HCT116 (cell line): ENCODE results near the gene GNPTAB. TPM values are rescaled to one million over a fixed set of nuclear protein-coding genes. Genes with fewer than 3 reads are reported as not detected.

Experiments
- ATAC-seq: fragments of 200-7000 bp; cut with Tn5 transposase; 2 replicates; pipeline ENCODE4 v1.9.1; 2020; ENCODE audit warnings: mild to moderate bottlenecking, moderate library complexity
- BruUV-seq: library from RNA; stranded (reverse); fragments of 400-500 nt; replicated peaks from 2 replicates; lab custom pipeline; 2021; lab: Mats Ljungman, UMichigan
- CTCF ChIA-PET: fragments of 300-600 bp; sonication (Branson Sonifier 250); formaldehyde crosslinking; loops from one replicate; lab custom pipeline; 2021; ENCODE audit warnings: antibody characterized with exemption; lab: Charles Lee
- POLR2A ChIA-PET: fragments of 300-600, 350-600 bp; sonication (Branson Sonifier 250); formaldehyde crosslinking; loops from one replicate; lab custom pipeline; 2021; ENCODE audit warnings: antibody characterized with exemption; lab: Charles Lee
- RAD21 ChIA-PET, 2 experiments: fragments of 300-600 bp; sonication (Branson Sonifier 250); formaldehyde crosslinking; loops; one replicate each; lab custom pipeline; 2023; ENCODE audit warnings: low total read pairs in 2 of 2; ENCODE audit not compliant: uncharacterized antibody in 2 of 2, unreplicated experiment in 2 of 2, low non-redundant PET in 1 of 2; lab: Charles Lee
- DNase-seq: peaks from one replicate; pipeline ENCODE4 v3.0.0-alpha.2; 2010; ENCODE audit warnings: low read depth, low spot score
- H2AFZ ChIP-seq: fragments of 200-600 bp; shearing (Covaris generic), sonication (generic); 2 replicates; pipeline ENCODE4 v1.6.1; 2017; ENCODE audit warnings: low read depth, mixed run types, mixed read lengths, antibody characterized with exemption, low read length; ENCODE audit not compliant: poor library complexity, severe bottlenecking
- H3K27ac ChIP-seq: 2 replicates; pipeline ENCODE4 v1.5.1; 2012; ENCODE audit warnings: low read depth, low read length
- H3K27me3 ChIP-seq: fragments of 200-600 bp; sonication (generic); 2 replicates; pipeline ENCODE4 v1.6.1; 2016; ENCODE audit warnings: mixed run types, low read length, mixed read lengths; ENCODE audit not compliant: insufficient read depth
- H3K36me3 ChIP-seq, 2 experiments: fragments of 200-500 bp in 1 of 2; fragments of 200-600 bp in 1 of 2; sonication (Bioruptor generic) in 1 of 2; sonication (generic) in 1 of 2; 2 replicates each; pipeline versions ENCODE4 v1.5.1 to v1.6.1; 2014 to 2016; ENCODE audit warnings: low read length in 2 of 2, inconsistent platforms in 1 of 2, mixed read lengths in 1 of 2, mixed run types in 1 of 2; ENCODE audit not compliant: insufficient read depth in 2 of 2, control insufficient read depth in 1 of 2
- H3K4me1 ChIP-seq, 2 experiments: fragments of 200-600 bp in 1 of 2; sonication (generic) in 1 of 2; 2 replicates each; pipeline versions ENCODE4 v1.5.1 to v1.6.1; 2012 to 2017; ENCODE audit warnings: low read length in 2 of 2, inconsistent platforms in 1 of 2, mild to moderate bottlenecking in 1 of 2, mixed read lengths in 1 of 2, mixed run types in 1 of 2, moderate library complexity in 1 of 2; ENCODE audit not compliant: insufficient read depth in 2 of 2, control insufficient read depth in 1 of 2
- H3K4me2 ChIP-seq: fragments of 200-600 bp; sonication (generic); 2 replicates; pipeline ENCODE4 v1.6.1; 2017; ENCODE audit warnings: mixed run types, low read length, mixed read lengths
- H3K4me3 ChIP-seq, 2 experiments: fragments of 200-600 bp in 1 of 2; sonication (generic) in 1 of 2; replicated peaks in 1 of 2; 2 replicates each; pipeline ENCODE4 v1.5.1; 2011 to 2016; ENCODE audit warnings: low read length in 2 of 2, control low read depth in 1 of 2, low read depth in 1 of 2, mild to moderate bottlenecking in 1 of 2, mixed read lengths in 1 of 2, mixed run types in 1 of 2
- H3K79me2 ChIP-seq: fragments of 200-600 bp; sonication (generic); 2 replicates; pipeline ENCODE4 v1.6.1; 2017; ENCODE audit warnings: mild to moderate bottlenecking, mixed run types, low read length, moderate library complexity, mixed read lengths; ENCODE audit not compliant: insufficient read depth
- H3K9ac ChIP-seq: fragments of 200-600 bp; sonication (generic); 2 replicates; pipeline ENCODE4 v1.6.1; 2016; ENCODE audit warnings: low read length, mixed read lengths
- H3K9me2 ChIP-seq: fragments of 200-600 bp; sonication (generic), shearing (Covaris generic); 2 replicates; pipeline ENCODE4 v1.6.1; 2017; ENCODE audit warnings: mixed run types, mild to moderate bottlenecking, moderate library complexity; ENCODE audit not compliant: insufficient read depth
- H3K9me3 ChIP-seq, 2 experiments: fragments of 200-500 bp in 1 of 2; fragments of 200-600 bp in 1 of 2; sonication (Bioruptor generic) in 1 of 2; sonication (generic) in 1 of 2; 2 replicates each; pipeline ENCODE4 v1.6.1; 2014 to 2017; ENCODE audit warnings: low read length in 2 of 2, mixed read lengths in 2 of 2, inconsistent platforms in 1 of 2, low read depth in 1 of 2, mild to moderate bottlenecking in 1 of 2, mixed run types in 1 of 2, moderate library complexity in 1 of 2; ENCODE audit not compliant: control insufficient read depth in 1 of 2, insufficient read depth in 1 of 2
- H4K20me1 ChIP-seq: fragments of 200-600 bp; sonication (generic), shearing (Covaris generic); 2 replicates; pipeline ENCODE4 v1.6.1; 2017; ENCODE audit warnings: mixed run types, mild to moderate bottlenecking, moderate library complexity; ENCODE audit not compliant: insufficient read depth
- CEBPB ChIP-seq: IDR thresholded peaks from 2 replicates; pipeline ENCODE4 v1.6.1; 2012; ENCODE audit warnings: low read depth
- EZH2 ChIP-seq: fragments of 200-600 bp; sonication (generic); IDR thresholded peaks from 2 replicates; pipeline ENCODE4 v1.6.1; 2017; ENCODE audit warnings: antibody characterized with exemption, mixed run types
- JUND ChIP-seq: IDR thresholded peaks from 2 replicates; pipeline ENCODE4 v1.6.1; 2012
- POLR2AphosphoS5 ChIP-seq: IDR thresholded peaks from 2 replicates; pipeline ENCODE4 v1.6.1; 2011; ENCODE audit warnings: mild to moderate bottlenecking, low read depth, low read length, moderate library complexity
- RAD21 ChIP-seq: IDR thresholded peaks from 2 replicates; pipeline ENCODE4 v1.6.1; 2012; ENCODE audit warnings: low read depth, mild to moderate bottlenecking
- SIN3A ChIP-seq: IDR thresholded peaks from 2 replicates; pipeline ENCODE4 v1.6.1; 2012; ENCODE audit warnings: low read depth
- SP1 ChIP-seq: IDR thresholded peaks from 2 replicates; pipeline ENCODE4 v1.6.1; 2012; ENCODE audit warnings: low read depth
- SRF ChIP-seq: IDR thresholded peaks from 2 replicates; pipeline ENCODE4 v1.6.1; 2012; ENCODE audit warnings: low read depth
- TCF7L2 ChIP-seq: IDR thresholded peaks from 2 replicates; pipeline ENCODE4 v1.7.0; 2011; ENCODE audit warnings: borderline replicate concordance, inconsistent platforms; ENCODE audit not compliant: insufficient read depth, insufficient read length; ENCODE audit errors: extremely low read depth
- ZFX ChIP-seq: fragments of 450-650 bp; IDR thresholded peaks from 2 replicates; pipeline ENCODE4 v1.6.1; 2017
- intact Hi-C: fragments of 100-400 bp; cut with micrococcal nuclease; formaldehyde crosslinking; loops from 2 replicates; pipeline ENCODE4 v1.10.0; 2022
- total RNA-seq: library from RNA; stranded (reverse); gene quantifications from one replicate; pipeline ENCODE4 v1.2.1, GENCODE V29; 2021; ENCODE audit not compliant: unreplicated experiment
- TF ChIP-seq, protein P1 (sequence below): IDR thresholded peaks from 2 replicates; pipeline ENCODE4 v1.6.1; 2011; ENCODE audit warnings: mild to moderate bottlenecking, low read length, moderate library complexity; ENCODE audit not compliant: insufficient replicate concordance; ENCODE audit errors: extremely low read depth
- TF ChIP-seq, protein P2 (sequence below): IDR thresholded peaks from 2 replicates; pipeline ENCODE4 v1.6.1; 2012; ENCODE audit warnings: low read depth

Gene GNPTAB
- total RNA-seq, 1 experiment from 2014 or later = 41.4 TPM

DNA sequence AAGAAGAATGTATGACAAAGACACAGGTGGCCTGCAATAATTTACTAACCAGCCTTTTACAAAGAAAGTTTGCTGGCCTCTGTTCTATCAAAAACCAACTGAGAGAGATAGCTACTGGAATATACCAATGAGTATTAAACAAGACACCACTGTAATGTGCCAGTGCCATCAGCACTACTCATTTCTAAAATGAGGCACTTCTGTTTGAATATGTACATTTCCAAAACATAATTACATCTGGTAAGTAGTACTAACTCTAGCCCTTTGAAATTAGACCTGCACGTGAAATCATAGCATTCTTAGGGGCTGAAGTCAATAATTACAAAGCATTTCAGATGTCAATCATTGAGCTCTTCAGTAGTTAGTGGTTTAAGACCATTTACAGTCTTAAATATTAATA, 84.6 kb downstream of the GNPTAB start:
- CTCF ChIA-PET = interaction anchor here (3.1 kb wide), 1 partner anchor 14 kb away, joined by 10 read pairs; no protein-coding TSS in a partner anchor

More for the DNA sequence above, 84.6 kb downstream of the GNPTAB start:
- Histone ChIP-seq H3K9me2 (no peaks in the 10 kb centered on the region), H3K27ac (no peak overlapping the region), H4K20me1 (no peaks in the 10 kb centered on the region)
- RAD21 ChIA-PET = no interaction called here
- TF ChIP-seq JUND (no peak), SRF (no peak), EZH2 (no peak), ZFX (no peak), POLR2AphosphoS5 (no peak), TCF7L2 (no peak), SP1 (no peak), RAD21 (no peak), SIN3A (no peak), CEBPB (no peak)
- TF ChIP-seq, protein P1, sequence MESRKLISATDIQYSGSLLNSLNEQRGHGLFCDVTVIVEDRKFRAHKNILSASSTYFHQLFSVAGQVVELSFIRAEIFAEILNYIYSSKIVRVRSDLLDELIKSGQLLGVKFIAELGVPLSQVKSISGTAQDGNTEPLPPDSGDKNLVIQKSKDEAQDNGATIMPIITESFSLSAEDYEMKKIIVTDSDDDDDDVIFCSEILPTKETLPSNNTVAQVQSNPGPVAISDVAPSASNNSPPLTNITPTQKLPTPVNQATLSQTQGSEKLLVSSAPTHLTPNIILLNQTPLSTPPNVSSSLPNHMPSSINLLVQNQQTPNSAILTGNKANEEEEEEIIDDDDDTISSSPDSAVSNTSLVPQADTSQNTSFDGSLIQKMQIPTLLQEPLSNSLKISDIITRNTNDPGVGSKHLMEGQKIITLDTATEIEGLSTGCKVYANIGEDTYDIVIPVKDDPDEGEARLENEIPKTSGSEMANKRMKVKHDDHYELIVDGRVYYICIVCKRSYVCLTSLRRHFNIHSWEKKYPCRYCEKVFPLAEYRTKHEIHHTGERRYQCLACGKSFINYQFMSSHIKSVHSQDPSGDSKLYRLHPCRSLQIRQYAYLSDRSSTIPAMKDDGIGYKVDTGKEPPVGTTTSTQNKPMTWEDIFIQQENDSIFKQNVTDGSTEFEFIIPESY = no peak
- TF ChIP-seq, protein P2, sequence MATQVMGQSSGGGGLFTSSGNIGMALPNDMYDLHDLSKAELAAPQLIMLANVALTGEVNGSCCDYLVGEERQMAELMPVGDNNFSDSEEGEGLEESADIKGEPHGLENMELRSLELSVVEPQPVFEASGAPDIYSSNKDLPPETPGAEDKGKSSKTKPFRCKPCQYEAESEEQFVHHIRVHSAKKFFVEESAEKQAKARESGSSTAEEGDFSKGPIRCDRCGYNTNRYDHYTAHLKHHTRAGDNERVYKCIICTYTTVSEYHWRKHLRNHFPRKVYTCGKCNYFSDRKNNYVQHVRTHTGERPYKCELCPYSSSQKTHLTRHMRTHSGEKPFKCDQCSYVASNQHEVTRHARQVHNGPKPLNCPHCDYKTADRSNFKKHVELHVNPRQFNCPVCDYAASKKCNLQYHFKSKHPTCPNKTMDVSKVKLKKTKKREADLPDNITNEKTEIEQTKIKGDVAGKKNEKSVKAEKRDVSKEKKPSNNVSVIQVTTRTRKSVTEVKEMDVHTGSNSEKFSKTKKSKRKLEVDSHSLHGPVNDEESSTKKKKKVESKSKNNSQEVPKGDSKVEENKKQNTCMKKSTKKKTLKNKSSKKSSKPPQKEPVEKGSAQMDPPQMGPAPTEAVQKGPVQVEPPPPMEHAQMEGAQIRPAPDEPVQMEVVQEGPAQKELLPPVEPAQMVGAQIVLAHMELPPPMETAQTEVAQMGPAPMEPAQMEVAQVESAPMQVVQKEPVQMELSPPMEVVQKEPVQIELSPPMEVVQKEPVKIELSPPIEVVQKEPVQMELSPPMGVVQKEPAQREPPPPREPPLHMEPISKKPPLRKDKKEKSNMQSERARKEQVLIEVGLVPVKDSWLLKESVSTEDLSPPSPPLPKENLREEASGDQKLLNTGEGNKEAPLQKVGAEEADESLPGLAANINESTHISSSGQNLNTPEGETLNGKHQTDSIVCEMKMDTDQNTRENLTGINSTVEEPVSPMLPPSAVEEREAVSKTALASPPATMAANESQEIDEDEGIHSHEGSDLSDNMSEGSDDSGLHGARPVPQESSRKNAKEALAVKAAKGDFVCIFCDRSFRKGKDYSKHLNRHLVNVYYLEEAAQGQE = no peak
- TF ChIP-seq, all 23 proteins: peak for 0
- H3K9ac ChIP-seq = no peak overlapping the region
- H3K27me3 ChIP-seq = no peaks in the 10 kb centered on the region
- no TSS peak for BruUV-seq
- POLR2A ChIA-PET = no interaction called here
- no peaks in the 10 kb centered on the region for H3K79me2 ChIP-seq
- no peak for ATAC-seq
- H3K9me3 ChIP-seq = no peaks in the 10 kb centered on the region
- H3K36me3 ChIP-seq = peaks cover 2 to 6% of the 10 kb centered on the region in 2 experiments; a peak in 3 of 4 replicates
- no peak overlapping the region for H2AFZ ChIP-seq
- H3K4me2 ChIP-seq = no peak overlapping the region
- intact Hi-C loops = no loop called here
- no peaks in the 10 kb centered on the region for H3K4me1 ChIP-seq
- no peak overlapping the region for H3K4me3 ChIP-seq
- no peak for DNase-seq
